ENCODE measurements around the gene STAU1.
"Not testable (repeated sequence)": the region's sequence is repeated elsewhere in the genome, so short reads cannot be mapped to it uniquely, and the experiment has no call there.

The STAU1 gene

DNA sequence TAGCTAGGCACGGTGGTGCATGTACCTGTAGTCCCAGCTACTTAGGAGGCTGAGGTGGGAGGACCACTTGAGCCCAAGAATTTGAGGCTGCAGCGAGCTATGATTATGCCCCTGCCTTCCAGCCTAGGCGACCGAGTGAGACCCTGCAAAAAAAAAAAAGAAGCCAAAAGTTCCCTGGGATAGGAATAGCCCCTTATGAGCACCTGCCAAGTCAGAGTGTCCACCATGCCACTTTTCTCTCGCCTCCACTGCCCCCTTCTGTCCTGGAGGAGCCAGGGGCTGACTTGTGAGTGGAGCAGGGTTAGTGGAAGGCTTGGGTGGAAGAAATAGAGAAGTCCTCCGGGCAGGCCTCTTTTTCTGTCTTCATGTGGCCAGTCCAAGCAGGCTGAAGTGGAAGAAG lies 18.9 kb upstream of the STAU1 start:
- H3K4me3 ChIP-seq (ENCODE audit: low read depth, low read length) = no peak overlapping the region
- DNase-seq (ENCODE audit: low read depth, low spot score) = no peak
- peak; percentile 4 for TF ChIP-seq CTCF (IDR thresholded peaks at IDR 0.05; ENCODE audit: low read depth, low read length)
- in situ Hi-C loops (cut with HindIII; ENCODE audit: low sequenced_read_pairs) = no loop called here

DNA sequence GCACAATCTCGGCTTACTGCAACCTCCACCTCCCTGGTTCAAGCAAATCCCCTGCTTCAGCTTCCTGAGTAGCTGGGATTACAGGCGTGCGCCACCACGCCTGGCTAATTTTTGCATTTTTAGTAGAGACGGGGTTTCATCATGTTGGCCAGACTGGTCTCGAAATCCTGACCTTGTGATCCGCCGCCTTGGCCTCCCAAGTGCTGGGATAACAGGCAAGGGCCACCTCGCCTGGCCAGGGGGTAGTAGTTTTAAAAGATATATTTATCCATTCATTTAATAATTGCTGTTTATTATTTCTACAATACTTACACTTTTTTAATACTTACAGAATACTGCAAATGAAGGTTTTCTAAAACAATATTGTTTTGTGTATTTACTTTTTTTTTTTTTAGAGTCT lies 15.6 kb upstream of the STAU1 start:
- no peak for DNase-seq (ENCODE audit: low read depth, low spot score)
- in situ Hi-C loops (cut with HindIII; ENCODE audit: low sequenced_read_pairs) = no loop called here
- no peak overlapping the region for H3K4me3 ChIP-seq (ENCODE audit: low read depth, low read length)
- no peak for TF ChIP-seq CTCF (IDR thresholded peaks at IDR 0.05; ENCODE audit: low read depth, low read length)

- TF ChIP-seq CTCF (IDR thresholded peaks at IDR 0.05; ENCODE audit: low read depth, low read length) = no peak
- no peak for DNase-seq (ENCODE audit: low read depth, low spot score)
- in situ Hi-C loops (cut with HindIII; ENCODE audit: low sequenced_read_pairs) = no loop called here
- H3K4me3 ChIP-seq (ENCODE audit: low read depth, low read length) = no peak overlapping the region
These were observed 14.9 kb upstream of the STAU1 start for GRCh38 chr20:49203011-49203410.

DNA sequence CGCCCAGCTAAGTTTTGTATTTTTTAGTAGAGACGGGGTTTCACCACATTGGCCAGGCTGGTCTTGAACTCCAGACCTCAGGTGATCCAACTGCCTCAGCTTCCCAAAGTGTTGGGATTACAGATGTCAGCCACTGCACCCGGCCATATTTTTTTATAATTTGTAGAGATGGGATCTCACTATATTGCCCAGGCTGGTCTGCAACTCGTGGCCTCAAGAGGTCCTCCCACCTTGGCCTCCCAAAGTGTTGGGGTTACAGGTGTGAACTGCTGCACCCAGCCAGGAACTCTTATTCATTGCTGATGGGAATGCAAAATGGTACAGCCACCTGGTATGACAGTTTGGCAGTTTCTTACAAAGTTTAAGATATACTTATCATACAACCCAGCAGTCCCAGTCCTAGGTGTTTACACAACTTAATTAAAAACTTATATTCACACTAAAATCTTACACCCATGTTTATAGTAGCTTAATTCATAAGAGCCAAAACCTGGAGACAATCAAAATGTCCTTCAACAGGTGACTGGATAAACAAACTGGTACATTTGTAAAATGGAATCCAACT lies 11.7 kb upstream of the STAU1 start:
- DNase-seq (ENCODE audit: low read depth, low spot score) = no peak
- H3K4me3 ChIP-seq (ENCODE audit: low read depth, low read length) = no peak overlapping the region
- in situ Hi-C loops (cut with HindIII; ENCODE audit: low sequenced_read_pairs) = no loop called here
- TF ChIP-seq CTCF (IDR thresholded peaks at IDR 0.05; ENCODE audit: low read depth, low read length) = no peak

GRCh38 chr20:49192944-49193518 lies 4.9 kb upstream of the STAU1 start:
- H3K4me3 ChIP-seq (ENCODE audit: low read depth, low read length); in situ Hi-C loops (cut with HindIII; ENCODE audit: low sequenced_read_pairs): not testable (repeated sequence)

DNA sequence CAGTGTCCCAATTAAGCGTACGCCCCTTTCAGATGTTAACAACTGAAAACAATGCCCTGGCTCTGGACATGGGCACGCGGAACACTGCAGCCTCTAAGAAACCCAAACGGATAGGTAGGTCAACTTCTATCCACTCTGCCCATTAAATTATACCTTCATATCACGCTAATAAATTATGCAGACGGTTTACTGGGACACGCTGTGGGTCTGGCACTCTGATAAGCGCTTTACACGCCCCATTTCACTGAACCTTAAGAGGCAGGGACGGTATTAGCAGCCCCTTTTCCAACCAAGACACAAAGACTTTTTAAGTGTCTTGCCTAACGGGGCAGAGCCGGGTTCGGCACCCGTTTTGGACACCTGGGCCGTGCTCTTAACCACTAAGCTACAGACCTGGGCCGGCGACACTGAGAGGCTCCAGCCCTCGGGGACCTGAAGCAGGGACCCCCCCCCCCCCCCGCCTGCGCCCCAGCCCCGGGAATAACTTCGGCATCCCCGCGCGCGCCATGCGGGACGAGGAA lies 744 bp downstream of the STAU1 start:
- TF ChIP-seq CTCF (IDR thresholded peaks at IDR 0.05; ENCODE audit: low read depth, low read length) = no peak
- in situ Hi-C loops (cut with HindIII; ENCODE audit: low sequenced_read_pairs) = no loop called here
- no peak for DNase-seq (ENCODE audit: low read depth, low spot score)
- peak overlapping the region; percentile 81 for H3K4me3 ChIP-seq (ENCODE audit: low read depth, low read length)

More at GRCh38 chr20:49192944-49193518, 4.9 kb upstream of the STAU1 start:
- DNase-seq (ENCODE audit: low read depth, low spot score) = not testable (repeated sequence)

- peak; percentile 58 for DNase-seq (ENCODE audit: low read depth, low spot score)
- in situ Hi-C loops (cut with HindIII; ENCODE audit: low sequenced_read_pairs) = no loop called here
These were observed 1.4 kb downstream of the STAU1 start for GRCh38 chr20:49186535-49187329.

More at GRCh38 chr20:49186535-49187329, 1.4 kb downstream of the STAU1 start:
- H3K4me3 ChIP-seq (ENCODE audit: low read depth, low read length) = peak overlapping the region; percentile 81
- no peak for TF ChIP-seq CTCF (IDR thresholded peaks at IDR 0.05; ENCODE audit: low read depth, low read length)
